GM04503 (cell line): ENCODE measurements around the gene PITPNC1.

Experiments
- DNase-seq: peaks from one replicate; pipeline ENCODE4 v3.0.0-alpha.2; 2012; ENCODE audit warnings: low read depth

The PITPNC1 gene

DNA sequence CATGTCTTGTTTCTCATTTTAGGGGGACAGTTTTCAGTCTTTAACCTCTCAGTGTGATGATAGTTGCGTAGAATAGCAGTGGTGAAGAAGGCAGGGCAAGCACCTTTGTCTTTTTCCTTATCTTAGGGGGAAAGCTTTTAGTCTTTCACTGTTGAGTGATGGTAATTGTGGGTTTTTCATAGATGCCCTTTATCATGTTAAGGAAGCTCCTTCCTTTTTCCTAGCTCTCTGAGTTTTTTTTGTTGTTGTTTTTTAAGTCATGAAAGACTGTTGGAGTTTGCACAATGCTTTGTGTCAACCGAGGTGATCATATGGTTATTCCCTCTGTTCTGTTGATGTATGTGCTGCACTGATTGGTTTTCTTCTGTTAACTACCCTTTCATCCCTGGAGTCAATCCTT, 356.4 kb downstream of the PITPNC1 start:
- DNase-seq = no peak

DNA sequence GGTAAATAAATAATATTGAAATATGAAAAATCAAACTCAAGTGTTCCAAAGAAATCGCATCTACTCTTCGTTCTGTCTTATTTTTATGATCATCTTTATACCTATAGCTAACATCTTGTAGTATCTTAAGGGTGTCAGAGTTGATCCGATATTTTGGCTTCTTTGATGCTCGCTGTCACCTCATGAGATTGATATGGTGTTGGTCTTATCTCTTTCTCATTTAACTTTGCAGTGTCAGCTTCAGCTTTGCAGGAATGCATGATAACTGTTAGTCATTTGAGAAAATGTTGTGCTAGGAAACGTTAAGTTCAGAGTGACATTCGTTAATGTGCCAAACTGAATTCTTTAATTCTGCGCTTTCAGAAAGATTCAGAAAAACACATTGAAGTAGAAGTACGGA, 360.1 kb downstream of the PITPNC1 start:
- DNase-seq = no peak

DNA sequence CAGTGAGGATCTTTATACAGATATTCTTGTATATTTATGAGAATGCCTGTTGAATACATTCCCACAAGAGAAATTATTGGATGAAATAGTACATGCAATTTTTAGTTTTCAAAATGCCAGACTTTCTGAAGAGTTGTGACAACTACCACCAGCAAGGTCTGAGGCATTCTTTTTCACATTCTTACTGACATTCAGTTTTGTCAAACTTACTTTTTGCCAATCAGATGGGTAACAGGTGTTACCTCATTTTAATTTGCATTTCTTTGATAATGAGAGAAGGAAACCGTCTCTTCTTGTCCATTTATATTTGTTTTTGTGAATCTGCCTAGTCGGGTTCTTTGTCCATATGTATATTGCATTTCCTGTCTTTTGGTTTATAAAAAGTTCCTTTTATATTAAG, 364.9 kb downstream of the PITPNC1 start:
- DNase-seq = no peak
